Thyroid gland (tissue), 4 donors: ENCODE results near the gene IKZF5. TPM values are rescaled to one million over a fixed set of nuclear protein-coding genes. Genes with fewer than 3 reads are reported as not detected.

ENCODE experiments used
- DNase-seq, 2 donors: peaks; one replicate each; pipeline ENCODE4 v3.0.0-alpha.2; 2019
- H3K27ac ChIP-seq, 3 donors: fragments of 200-600 bp; sonication (generic); 1 replicate in 2 of 3; 2 replicates in 1 of 3; pipeline ENCODE4 v1.5.1; 2016 to 2019; ENCODE audit warnings: mild to moderate bottlenecking in 1 of 3, moderate library complexity in 1 of 3
- H3K27me3 ChIP-seq: fragments of 200-600 bp; sonication (generic); one replicate; pipeline ENCODE4 v1.5.1; 2019
- H3K36me3 ChIP-seq, 2 donors: fragments of 200-600 bp; sonication (generic); one replicate each; pipeline ENCODE4 v1.5.1; 2016 to 2019
- H3K4me1 ChIP-seq, 2 donors: fragments of 200-600 bp; sonication (generic); one replicate each; pipeline ENCODE4 v1.5.1; 2017 to 2019
- H3K4me3 ChIP-seq, 3 donors: fragments of 200-600 bp; sonication (generic); replicated peaks in 1 of 3; 1 replicate in 2 of 3; 2 replicates in 1 of 3; pipeline ENCODE4 v1.5.1; 2016; ENCODE audit warnings: mild to moderate bottlenecking in 1 of 3
- H3K9me3 ChIP-seq: fragments of 200-600 bp; sonication (generic); one replicate; pipeline ENCODE4 v1.5.1; 2017
- CTCF ChIP-seq, 6 experiments: fragments of 200-600 bp in 3 of 6; fragments of 450-650 bp in 3 of 6; sonication (generic) in 3 of 6; IDR thresholded peaks; one replicate each; pipeline ENCODE4 v1.5.1; 2016 to 2019; ENCODE audit warnings: antibody characterized with exemption in 6 of 6, mild to moderate bottlenecking in 2 of 6, inconsistent platforms in 1 of 6, moderate library complexity in 1 of 6
- POLR2A ChIP-seq, 2 donors: fragments of 450-650 bp; IDR thresholded peaks; one replicate each; pipeline ENCODE4 v1.6.1; 2017; ENCODE audit warnings: antibody characterized with exemption in 2 of 2, mild to moderate bottlenecking in 2 of 2, moderate library complexity in 1 of 2
- WGBS, 2 donors: methylation state at CpG; one replicate each; pipeline ENCODE4 v1.1.5; 2017; 5-methylcytosine and 5-hydroxymethylcytosine counted together
- intact Hi-C: fragments of 100-400 bp; cut with DNase I; formaldehyde crosslinking; loops from one replicate; pipeline ENCODE4 v1.15.1; 2023
- total RNA-seq, 4 donors: library from RNA; depleted of rRNA; stranded (reverse); fragments of >200 nt; gene quantifications; one replicate each; pipeline ENCODE4 v1.2.3, GENCODE V29; 2016

The IKZF5 gene
- total RNA-seq, 4 donors from 2014 or later: 11.5 to 24.5 (median 13.3) TPM

- H3K4me3 ChIP-seq: no peak overlapping the region
- no peak overlapping the region for H3K27ac ChIP-seq
- H3K36me3 ChIP-seq: no peaks in the 10 kb centered on the region
- no peaks in the 10 kb centered on the region for H3K9me3 ChIP-seq
- DNase-seq: no peak
- no peaks in the 10 kb centered on the region for H3K27me3 ChIP-seq
- H3K4me1 ChIP-seq: no peaks in the 10 kb centered on the region
- intact Hi-C loops: loop anchor here (10.0 kb wide), 1 partner anchor 168 kb away; the partner anchor contains the start of gene BUB3
- 89 to 91% methylated on average over 6 of the region's 6 CpGs for WGBS, 2 donors
- TF ChIP-seq CTCF (IDR thresholded peaks at IDR 0.05) (no peak), POLR2A (IDR thresholded peaks at IDR 0.05) (no peak)
These were observed 22.3 kb downstream of the IKZF5 start for GRCh38 chr10:122986335-122986734.

DNA sequence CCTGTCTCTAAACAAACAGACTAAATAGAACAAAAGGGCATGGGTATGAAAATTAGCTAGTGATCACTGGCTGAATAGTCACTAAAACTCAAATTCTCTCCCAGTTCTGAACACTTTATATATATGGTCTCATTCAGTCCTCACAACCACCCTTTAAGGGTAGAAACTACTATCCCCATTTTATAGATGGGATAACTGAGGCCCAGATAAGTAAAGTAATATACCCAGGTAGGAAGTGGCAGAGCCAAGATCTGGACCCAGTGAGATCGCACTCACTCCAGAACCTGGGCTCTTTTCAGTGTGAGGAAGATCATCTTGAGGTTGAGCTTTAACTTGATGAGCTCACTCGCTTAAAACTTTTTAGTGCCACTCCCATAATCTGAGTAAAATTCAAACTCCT lies 23.9 kb downstream of the IKZF5 start:
- H3K27me3 ChIP-seq: no peaks in the 10 kb centered on the region
- H3K36me3 ChIP-seq: no peaks in the 10 kb centered on the region
- H3K9me3 ChIP-seq: no peaks in the 10 kb centered on the region
- no peak for DNase-seq
- H3K27ac ChIP-seq: no peak overlapping the region
- H3K4me1 ChIP-seq: peaks cover 1 to 3% of the 10 kb centered on the region in 2 donors
- no peak for TF ChIP-seq POLR2A (IDR thresholded peaks at IDR 0.05)
- no peak for TF ChIP-seq CTCF (IDR thresholded peaks at IDR 0.05)
- WGBS, 2 donors: 94 to 98% methylated on average over 2 of the region's 2 CpGs
- no peak overlapping the region for H3K4me3 ChIP-seq
- intact Hi-C loops: loop anchor here (10.0 kb wide), 1 partner anchor 170 kb away; the partner anchor contains the start of gene BUB3

DNA sequence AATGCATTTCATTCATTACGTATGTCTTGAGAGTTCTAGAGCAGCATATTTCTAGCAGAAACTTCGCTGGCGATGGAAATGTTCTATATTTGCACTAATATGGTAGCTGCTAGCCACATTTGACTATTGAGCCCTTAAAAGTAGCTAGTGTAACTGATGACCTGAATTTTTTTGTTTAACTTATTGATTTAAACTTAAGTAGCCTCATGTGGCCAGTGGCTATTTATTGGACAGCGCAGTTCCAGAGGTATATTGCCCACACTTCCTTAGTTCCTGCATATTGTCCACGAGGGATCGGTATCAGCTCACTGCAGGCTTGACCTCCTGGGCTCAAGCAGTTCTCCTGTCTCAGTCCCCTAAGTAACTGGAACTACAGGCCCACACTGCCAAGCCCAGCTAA lies 24.7 kb downstream of the IKZF5 start:
- no peaks in the 10 kb centered on the region for H3K9me3 ChIP-seq
- no peak for TF ChIP-seq CTCF (IDR thresholded peaks at IDR 0.05)
- no peak for TF ChIP-seq POLR2A (IDR thresholded peaks at IDR 0.05)
- H3K27ac ChIP-seq: no peak overlapping the region
- no peaks in the 10 kb centered on the region for H3K27me3 ChIP-seq
- intact Hi-C loops: loop anchor here (10.0 kb wide), 1 partner anchor 171 kb away; the partner anchor contains the start of gene BUB3
- H3K4me3 ChIP-seq: no peak overlapping the region
- 94 to 95% methylated on average over 6 of the region's 6 CpGs for WGBS, 2 donors
- no peak for DNase-seq
- H3K4me1 ChIP-seq: peaks cover 4 to 8% of the 10 kb centered on the region in 2 donors
- no peaks in the 10 kb centered on the region for H3K36me3 ChIP-seq

GRCh38 chr10:122981066-122981464 lies 27.5 kb downstream of the IKZF5 start:
- 25 to 28% methylated on average over 4 of the region's 4 CpGs for WGBS, 2 donors
- Histone ChIP-seq H3K36me3 (no peaks in the 10 kb centered on the region), H3K27ac (no peak overlapping the region), H3K27me3 (no peaks in the 10 kb centered on the region), H3K4me1 (peaks cover 4 to 8% of the 10 kb centered on the region in 2 donors), H3K9me3 (no peaks in the 10 kb centered on the region), H3K4me3 (peak overlapping the region in 1 of 3 donors; percentile 90)
- intact Hi-C loops: loop anchor here (10.0 kb wide), 1 partner anchor 174 kb away; the partner anchor contains the start of gene BUB3
- TF ChIP-seq POLR2A (IDR thresholded peaks at IDR 0.05): no peak
- peak in 3 of 6 experiments; percentile 22 to 37 (median 30) for TF ChIP-seq CTCF (IDR thresholded peaks at IDR 0.05)
- DNase-seq: no peak

DNA sequence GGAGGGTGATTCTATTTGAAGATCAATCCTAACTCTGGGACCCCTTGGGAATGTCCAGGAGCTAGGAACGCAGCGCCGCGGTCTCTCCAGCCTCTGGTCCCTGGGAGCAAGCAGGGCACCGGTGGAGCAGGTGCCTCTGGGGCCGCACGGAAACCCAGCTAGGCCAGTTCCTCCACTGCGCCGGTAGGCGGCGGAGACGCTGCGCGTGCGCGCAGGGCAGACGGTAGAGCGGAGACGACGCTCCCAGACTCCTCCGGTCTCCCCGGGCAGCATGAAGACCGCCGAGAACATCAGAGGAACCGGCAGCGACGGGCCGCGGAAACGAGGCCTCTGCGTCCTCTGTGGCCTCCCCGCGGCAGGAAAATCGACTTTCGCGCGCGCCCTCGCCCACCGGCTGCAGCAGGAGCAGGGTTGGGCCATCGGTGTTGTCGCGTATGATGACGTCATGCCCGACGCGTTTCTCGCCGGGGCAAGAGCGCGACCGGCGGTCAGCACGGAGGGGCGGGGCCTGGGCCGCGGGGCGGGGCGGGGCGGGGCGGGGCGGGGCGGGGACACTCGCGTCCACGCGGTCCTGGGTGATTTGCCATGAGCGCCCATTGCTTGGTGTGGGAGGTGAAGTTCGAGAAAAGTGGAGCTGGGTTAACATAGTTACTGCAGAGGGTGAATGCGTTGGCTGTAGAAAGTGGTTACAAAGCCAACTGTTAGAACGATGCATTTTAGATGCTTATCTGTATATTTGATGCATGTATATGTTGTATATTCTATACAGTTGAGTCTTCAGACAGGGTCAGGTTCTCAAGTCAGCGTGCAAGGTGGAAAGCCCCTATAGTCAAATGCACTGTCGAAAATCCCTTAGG lies 28.2 kb downstream of the IKZF5 start, which contains the start of gene PSTK:
Gene PSTK, plus strand, starts transcription at position 193 of the 857 bp plus-strand sequence. Its CDS starts 79 bp downstream, at position 272.
- Histone ChIP-seq H3K36me3 (no peaks in the 10 kb centered on the region), H3K4me3 (peak within 1 kb of the TSS; percentile 39 to 90 (median 89)), H3K4me1 (peaks cover 4 to 8% of the 10 kb centered on the region in 2 donors), H3K9me3 (no peaks in the 10 kb centered on the region), H3K27ac (peak within 1 kb of the TSS; percentile 79 to 96 (median 80)), H3K27me3 (no peaks in the 10 kb centered on the region)
- intact Hi-C loops: loop anchor here (10.0 kb wide), 1 partner anchor 174 kb away; the partner anchor contains the start of gene BUB3
- 2 to 9% methylated on average over 10 to 21 of the region's 73 CpGs for WGBS, 2 donors
- peak in 1 of 2 donors; percentile 68 for TF ChIP-seq POLR2A (IDR thresholded peaks at IDR 0.05)
- TF ChIP-seq CTCF (IDR thresholded peaks at IDR 0.05): peak; percentile 79 to 98 (median 95)
- DNase-seq: peak; percentile 86 to 88
